Measurements from ENCODE around the gene PIK3C2G.

- TF ChIP-seq ELF1 (CRISPR knock-in tag; IDR thresholded peaks at IDR 0.05) (no peak), ZNF547 (CRISPR knock-in tag; IDR thresholded peaks at IDR 0.05) (no peak), HNRNPK (IDR thresholded peaks at IDR 0.05; ENCODE audit: low read depth, low read length, poor library complexity, severe bottlenecking) (no peak), DPF2 (CRISPR knock-in tag; IDR thresholded peaks at IDR 0.05; ENCODE audit: borderline replicate concordance, low read depth) (no peak), RXRB (CRISPR knock-in tag; IDR thresholded peaks at IDR 0.05; ENCODE audit: borderline replicate concordance) (no peak), REXO4 (CRISPR knock-in tag; IDR thresholded peaks at IDR 0.05; ENCODE audit: borderline replicate concordance) (no peak), RNF2 (conservative IDR thresholded peaks at IDR 0.05; ENCODE audit: low read depth) (no peak)
- TF ChIP-seq, protein P1, sequence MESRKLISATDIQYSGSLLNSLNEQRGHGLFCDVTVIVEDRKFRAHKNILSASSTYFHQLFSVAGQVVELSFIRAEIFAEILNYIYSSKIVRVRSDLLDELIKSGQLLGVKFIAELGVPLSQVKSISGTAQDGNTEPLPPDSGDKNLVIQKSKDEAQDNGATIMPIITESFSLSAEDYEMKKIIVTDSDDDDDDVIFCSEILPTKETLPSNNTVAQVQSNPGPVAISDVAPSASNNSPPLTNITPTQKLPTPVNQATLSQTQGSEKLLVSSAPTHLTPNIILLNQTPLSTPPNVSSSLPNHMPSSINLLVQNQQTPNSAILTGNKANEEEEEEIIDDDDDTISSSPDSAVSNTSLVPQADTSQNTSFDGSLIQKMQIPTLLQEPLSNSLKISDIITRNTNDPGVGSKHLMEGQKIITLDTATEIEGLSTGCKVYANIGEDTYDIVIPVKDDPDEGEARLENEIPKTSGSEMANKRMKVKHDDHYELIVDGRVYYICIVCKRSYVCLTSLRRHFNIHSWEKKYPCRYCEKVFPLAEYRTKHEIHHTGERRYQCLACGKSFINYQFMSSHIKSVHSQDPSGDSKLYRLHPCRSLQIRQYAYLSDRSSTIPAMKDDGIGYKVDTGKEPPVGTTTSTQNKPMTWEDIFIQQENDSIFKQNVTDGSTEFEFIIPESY (CRISPR knock-in tag; IDR thresholded peaks at IDR 0.05): no peak
Observed at GRCh38 chr12:18402872-18403611, 141.7 kb downstream of the PIK3C2G start.
